Stimulated activated CD4-positive, alpha-beta T cell treated with anti-CD3 and anti-CD28 coated beads, Interleukin-2, amount 100 ng/mL, for 4 hours (primary cell): ENCODE data around the gene POC5.
"Not testable (repeated sequence)": the region's sequence is repeated elsewhere in the genome, so short reads cannot be mapped to it uniquely, and the experiment has no call there.

Source experiments
- DNase-seq: peaks from one replicate; pipeline ENCODE4 v3.0.0-alpha.2; 2020; ENCODE audit warnings: low read depth

Gene POC5

DNA sequence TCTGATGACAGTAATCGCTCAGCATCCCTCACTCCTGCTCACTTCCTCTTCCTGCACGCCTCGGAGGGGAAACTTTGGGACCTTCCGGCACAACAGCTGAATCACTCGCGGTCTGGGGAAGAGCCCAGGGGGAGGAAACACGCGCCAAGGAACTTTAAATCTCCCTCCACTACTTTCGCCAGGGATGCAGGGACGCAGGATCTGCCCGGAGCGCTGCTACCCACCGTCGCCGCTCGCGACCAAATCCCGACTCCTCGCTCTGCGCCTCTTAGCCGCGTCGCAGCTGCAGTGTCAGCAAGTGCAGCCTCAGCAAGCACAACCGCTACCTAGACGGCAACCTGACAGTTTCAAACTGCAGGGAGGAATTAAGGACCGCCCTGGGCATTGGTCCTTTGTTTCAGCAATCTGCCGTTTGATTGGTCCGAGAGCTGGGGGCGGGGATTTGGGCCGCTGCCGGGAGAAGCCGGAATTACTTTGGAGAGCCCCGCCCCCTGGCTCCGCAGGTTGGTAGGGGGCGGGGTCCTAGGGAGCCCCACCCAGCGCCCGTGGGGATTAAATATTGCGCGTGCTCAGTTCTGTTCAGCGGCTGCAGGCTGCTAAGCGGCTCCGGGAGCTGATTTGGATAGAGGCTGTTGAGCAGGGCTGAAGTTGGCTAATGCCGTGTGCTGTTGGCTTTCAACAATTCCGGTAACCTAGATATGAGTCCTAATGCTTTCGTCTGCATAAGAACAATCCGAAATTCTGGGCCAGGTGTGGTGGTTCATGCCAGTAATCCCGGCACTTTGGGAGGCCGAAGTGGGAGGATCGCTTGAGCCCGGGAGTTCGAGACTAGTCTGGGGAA is at the start of gene POC5:
Gene POC5 (minus strand): TSS at position 356 of the 841 bp plus-strand sequence. CDS start 4,500 bp downstream, outside the sequence.
- DNase-seq = peak; percentile 97

DNA sequence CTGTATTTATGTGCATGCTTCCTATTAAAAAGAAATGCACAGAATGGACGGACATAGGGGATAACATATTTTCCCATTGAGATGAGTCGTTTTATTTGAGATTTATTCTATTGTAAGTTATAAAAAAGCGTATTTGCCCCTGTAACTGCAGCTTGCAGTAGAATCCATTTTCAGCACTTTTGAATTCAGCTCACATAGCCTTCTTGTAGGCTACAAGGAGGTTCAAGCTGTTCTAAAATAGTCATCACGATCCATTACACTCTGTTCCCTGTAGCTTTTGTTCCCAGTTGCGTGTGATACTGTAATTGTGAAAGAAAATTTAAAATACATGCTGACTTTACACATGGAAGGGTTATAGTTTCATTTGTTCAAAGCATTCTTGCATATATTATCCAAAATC is 40.9 kb upstream of the POC5 start:
- DNase-seq = no peak

GRCh38 chr5:75756981-75757380 is 39.7 kb upstream of the POC5 start:
- no peak for DNase-seq

DNA sequence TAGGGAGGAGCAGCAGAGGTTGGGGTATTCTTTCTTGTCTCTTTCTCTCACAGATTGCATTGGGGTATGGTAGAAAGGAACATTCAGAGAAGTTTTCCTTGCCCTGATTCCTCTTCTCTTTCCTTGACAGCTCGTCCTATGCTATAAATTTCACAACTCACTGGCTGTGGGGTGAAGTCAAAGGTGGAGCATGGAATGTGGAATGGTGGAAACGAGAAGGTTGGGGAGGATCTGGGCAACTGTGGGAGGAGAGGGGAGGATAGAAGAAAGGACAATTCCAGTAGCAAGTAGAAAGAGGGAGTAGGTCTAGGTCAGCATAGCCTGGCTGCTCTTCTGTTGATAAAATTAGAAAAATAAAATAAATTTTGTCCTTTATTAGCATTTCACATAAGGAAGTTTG is 39.0 kb upstream of the POC5 start:
- DNase-seq = no peak

DNA sequence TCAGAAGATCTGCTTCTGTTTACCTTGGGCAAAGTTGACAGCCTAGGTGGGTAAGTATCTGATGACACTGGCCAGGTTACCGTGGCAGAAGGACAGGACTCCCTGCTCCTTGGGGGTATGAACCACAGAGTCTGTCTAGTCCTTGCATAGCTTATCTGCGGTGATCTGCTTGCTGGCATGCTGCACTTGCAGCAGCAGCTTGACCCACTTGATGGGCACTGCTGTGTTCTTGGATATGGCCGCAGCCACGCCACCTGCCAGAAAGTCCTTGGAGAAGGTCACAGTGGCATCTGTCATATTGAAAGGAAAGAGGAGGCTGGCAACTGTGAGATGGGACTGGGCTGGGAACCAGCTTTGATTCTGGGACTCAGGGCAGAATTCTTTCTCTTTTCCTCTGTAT is 35.9 kb upstream of the POC5 start:
- DNase-seq = no peak

- no peak for DNase-seq
Observed at GRCh38 chr5:75744355-75744754, 27.1 kb upstream of the POC5 start.

GRCh38 chr5:75736273-75736672 is 19.0 kb upstream of the POC5 start:
- DNase-seq = no peak

- DNase-seq = no peak
Observed at GRCh38 chr5:75734913-75735789, 17.9 kb upstream of the POC5 start.

DNA sequence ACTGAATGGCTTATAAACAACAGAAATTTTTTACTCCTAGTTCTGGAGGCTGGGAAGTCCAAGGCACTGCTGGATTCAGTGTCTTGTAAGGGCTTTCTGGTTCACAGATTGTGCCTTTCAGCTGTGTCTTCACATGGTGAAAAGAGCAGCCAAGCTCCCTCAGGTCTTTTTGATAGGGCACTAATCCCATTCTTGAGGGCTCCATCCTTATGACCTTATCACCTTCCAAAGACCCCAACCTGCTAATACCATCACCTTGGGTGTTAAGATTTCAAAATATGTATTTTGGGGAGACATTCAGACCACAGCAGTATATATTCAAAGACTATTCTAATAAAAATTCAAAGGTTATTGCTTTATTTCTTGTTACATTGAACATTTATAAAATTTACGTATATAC is 16.5 kb upstream of the POC5 start:
- no peak for DNase-seq

DNA sequence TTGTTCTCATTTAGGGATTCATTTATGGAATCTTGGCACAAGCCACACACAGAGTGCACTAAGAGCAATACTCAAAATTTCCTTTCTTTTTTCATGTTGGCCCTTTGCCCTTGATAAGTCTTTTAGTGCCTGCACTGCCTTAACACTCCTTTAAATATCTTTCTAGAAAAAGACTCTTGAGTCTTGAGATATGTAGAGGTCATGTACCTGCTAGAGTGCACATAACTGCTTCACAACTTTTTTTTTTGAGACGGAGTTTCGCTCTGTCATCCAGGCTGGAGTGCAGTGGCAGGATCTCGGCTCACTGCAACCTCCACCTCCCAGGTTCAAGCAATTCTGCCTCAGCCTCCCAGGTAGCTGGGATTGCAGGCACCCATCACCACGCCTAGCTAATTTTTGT is 14.3 kb upstream of the POC5 start:
- not testable (repeated sequence) for DNase-seq

DNA sequence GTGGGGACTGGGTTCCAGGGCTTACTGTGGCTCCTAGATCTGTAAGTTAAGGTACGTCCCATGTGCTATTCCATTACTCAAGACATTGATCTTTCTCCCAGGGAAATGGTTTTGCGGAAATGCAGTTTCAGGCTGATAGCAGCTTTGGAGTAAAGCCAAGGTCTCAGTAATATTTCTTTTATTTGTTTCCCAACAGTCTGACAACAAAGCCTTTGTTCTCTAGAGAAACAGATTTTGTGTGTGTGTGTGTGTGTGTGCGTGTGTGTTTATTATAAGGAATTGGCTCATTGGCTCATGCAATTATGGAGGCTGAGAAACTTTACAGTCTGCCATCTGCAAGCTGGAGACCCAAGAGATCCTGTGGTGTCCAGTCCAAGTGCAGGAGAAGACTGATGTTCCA is 12.1 kb upstream of the POC5 start:
- DNase-seq = no peak

DNA sequence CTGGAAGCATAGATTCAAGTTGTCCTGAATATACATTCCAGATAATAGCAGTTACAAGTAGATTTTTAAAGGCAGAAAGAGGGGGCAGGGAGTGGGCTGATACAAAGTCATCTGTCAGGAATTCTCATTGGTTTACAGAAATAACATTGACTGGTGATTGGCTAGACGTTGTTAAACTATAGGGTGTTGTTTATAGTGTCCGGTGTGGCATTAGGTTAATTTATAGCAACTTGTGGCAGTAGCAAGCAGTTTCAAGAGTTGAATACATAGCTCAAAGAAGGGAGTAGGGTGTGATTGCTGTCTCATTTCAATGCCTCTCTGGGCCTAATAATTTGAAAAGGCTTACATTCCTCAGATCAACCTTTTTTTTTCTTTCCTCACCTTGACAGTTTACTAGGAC is 10.7 kb upstream of the POC5 start:
- no peak for DNase-seq

GRCh38 chr5:75726224-75726623 is 9.0 kb upstream of the POC5 start:
- DNase-seq = not testable (repeated sequence)

GRCh38 chr5:75723378-75723777 is 6.1 kb upstream of the POC5 start:
- no peak for DNase-seq

- no peak for DNase-seq
Observed at GRCh38 chr5:75721573-75721972, 4.3 kb upstream of the POC5 start.

- no peak for DNase-seq
Observed at GRCh38 chr5:75720882-75721281, 3.6 kb upstream of the POC5 start.

GRCh38 chr5:75716715-75717081 is 539 bp downstream of the POC5 start:
- no peak for DNase-seq

- DNase-seq = no peak
Observed at GRCh38 chr5:75712091-75712490, 5.1 kb downstream of the POC5 start.

DNA sequence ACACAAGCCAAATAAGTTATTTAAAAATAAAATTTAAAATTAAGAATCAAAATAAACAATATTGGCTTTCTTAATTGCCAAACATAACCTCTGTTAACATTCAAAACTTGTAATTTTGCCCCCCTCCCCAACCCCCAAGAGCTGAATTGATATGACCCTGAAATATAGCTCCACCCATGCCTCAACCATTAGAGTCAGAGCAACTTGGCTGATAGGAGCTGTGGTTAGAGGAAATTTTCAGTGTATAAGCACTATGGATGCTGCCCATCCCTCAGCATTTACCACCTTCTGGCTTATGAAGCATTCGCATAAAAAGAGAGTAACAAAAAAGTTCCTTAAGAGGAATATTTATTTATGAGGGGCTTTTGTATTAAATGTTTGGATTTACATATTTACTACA is 6.1 kb downstream of the POC5 start:
- DNase-seq = no peak

- no peak for DNase-seq
Observed at GRCh38 chr5:75710637-75711036, 6.6 kb downstream of the POC5 start.

GRCh38 chr5:75707911-75708509 is 9.2 kb downstream of the POC5 start:
- no peak for DNase-seq

DNA sequence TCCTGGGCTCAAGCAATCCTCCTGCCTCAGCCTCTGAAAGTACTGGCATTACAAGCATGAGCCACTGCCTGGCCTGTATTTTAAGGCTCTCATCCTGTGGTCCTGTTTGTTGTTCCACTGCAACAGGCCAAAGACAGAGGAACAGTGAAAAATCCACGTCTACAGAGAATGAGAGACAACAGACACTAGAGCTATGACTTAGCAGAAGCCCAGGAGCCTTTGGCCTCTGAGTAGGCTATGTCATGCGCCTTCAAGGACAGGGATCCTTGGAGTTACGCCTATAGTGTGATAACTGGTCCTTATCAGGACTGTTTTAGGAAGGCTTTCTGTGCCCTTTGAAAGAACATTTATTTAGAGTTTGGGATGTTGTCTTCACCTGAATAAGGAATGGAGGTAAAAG is 10.5 kb downstream of the POC5 start:
- no peak for DNase-seq

GRCh38 chr5:75706016-75706415 is 11.2 kb downstream of the POC5 start:
- DNase-seq = no peak
